DMS114 treated with DMSO at 0.1 percent for 48 hours (cell line): Measurements from ENCODE around the gene ARHGAP40.

Source experiments
- DNase-seq: peaks from one replicate; lab custom pipeline; 2025; ENCODE audit not compliant: unreplicated experiment; lab: John Stamatoyannopoulos, UW

The ARHGAP40 gene

DNA sequence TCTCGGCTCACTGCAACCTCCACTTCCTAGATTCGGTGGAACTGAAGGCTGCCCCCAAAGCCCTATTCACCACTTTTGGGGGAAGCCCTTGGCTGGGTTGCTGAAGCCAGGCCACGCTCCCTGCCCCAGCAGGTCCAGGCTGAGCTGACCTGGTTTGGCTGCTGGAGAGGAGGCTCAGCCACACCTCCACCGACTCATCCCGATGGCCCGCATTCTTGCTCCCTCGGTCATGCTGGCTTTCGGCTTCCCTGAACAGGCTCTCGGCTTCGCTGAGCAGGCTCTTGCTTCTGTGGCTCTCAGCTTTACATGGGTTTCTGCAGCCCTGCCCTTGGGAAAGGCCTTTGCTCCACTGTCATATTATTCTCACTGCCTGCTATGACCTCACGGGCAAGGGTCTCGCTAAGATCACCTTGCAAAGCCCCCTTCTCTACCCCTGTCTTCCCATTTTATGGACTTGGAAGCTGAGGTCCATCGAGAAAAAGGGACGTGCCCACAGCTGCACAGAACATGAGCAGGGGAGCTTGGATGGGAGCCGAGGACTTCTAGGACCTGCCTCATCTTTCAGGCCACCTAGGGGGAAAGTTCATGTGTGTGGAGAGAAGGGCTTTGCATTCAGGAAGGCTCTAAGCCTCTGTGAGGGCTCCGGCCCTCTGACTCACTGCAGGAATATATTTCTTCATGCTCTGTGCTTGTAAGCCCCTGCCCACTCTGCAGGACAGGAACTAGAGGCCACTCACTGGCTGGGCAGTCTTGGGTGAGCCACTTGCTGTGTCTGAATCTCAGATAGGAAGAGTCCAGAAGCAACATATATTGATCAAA lies 15.6 kb downstream of the ARHGAP40 start:
- no peak for DNase-seq

- no peak for DNase-seq
These were observed 16.2 kb downstream of the ARHGAP40 start for GRCh38 chr20:38617830-38618196.

DNA sequence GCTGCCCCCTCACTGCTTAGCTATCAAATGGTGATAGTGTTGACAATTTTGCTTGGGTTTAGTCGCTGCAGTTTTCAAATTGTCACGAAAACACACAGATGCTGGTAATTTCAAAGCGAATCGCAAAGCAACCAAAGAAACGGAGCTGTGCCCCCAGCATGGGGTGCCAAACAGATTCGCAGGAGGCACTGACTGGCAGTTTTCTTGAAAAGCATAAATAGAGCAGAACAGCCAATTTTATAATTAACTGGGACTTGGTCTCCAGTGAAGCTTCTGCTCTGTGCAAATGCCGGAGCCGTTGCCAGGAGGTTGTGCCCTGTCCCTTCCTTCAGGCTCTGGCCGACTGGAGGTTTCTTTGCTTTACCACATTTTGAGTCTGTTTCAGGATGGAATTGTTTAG lies 18.8 kb downstream of the ARHGAP40 start:
- no peak for DNase-seq

DNA sequence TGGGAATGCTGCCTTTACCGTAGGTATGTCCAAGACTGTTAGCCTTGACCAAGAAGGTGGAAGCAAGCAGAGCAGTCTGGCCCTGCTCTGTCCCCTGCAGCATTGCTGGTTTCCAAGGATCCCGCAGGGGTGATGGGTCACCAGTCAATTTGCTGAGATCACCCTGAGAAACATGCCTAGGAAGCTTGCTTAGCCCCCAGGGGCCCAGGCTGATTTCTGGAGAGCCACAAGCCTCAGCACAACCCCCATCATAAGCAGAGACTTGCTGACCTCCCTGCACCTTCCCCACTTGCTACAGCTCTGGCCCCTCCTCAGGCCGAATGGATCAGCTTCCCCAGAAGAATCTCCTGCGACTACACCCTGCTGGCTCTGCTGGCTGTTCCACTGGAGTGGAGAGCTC lies 21.5 kb downstream of the ARHGAP40 start:
- DNase-seq, result no peak

DNA sequence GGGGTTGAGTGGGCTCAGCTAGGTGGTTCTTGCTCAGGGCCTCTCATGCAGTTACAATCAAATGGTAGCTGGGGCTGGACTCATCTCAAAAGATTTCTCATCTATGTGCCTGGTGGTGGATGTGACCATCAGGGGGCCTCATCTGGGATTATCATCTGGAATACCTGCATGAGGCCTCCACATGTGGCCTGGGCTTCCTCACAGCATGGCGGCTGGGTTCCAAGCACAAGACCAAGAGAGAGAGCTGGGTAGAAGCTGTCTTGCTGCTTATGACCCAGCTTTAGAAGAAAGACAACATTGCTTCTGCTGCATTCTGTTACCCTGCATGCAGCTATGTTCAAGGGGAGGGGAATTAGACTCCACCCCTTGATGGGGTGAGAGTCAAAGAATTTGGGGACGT lies 22.5 kb downstream of the ARHGAP40 start:
- DNase-seq, result no peak

DNA sequence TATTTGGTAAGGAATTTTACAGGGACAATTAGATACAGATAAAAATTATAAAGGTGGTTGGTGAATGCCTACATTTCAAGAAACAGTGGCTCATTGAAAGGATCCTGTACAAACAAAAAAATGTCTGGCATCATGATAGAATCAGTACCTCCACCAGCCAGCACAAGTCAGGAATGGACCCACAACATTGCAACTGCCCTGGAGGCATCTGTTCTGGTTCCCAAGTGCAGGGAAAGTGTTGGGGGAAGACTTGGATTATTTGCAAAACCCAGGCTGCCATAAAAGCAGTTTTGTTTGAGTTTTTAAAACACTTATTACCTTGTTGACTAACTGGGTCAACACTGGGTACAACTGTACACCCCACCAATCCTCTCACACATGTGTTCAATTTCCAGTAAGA lies 24.3 kb downstream of the ARHGAP40 start:
- no peak for DNase-seq

DNA sequence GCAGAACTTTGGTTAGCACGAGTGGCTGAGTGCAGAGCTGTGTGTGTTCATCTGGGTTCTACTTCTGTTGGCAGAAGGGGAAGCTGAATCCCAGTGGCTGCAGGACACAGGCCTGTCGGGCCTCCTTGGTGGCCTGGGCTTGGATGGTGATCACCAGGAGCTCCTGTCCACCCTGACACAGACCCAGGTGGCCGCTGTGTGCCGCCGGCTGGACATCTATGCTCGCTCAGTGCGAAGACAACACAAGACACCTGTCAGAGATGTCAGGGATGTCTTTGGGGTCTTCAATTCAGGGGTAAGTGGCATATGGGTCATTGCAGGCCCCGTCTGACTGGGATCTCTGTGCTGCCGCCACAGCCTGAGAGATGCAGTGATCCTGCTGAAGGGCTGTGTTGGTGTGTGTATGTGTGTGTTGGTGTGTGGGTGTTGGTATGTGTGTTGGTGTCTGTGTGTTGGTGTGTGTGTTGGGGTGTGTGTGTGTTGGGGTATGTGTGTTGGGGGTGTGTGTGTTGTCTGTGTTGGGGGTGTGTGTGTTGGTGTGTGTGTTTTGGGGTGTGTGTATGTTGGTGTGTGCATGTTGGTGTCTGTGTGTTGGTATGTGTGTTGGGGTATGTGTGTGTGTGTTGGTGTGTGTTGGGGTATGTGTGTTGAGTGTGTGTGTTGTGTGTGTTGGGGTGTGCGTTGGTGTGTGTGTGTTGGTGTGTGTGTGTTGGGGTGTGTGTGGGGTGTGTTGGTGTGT lies 25.5 kb downstream of the ARHGAP40 start:
- no peak for DNase-seq

GRCh38 chr20:38628580-38629470 lies 27.2 kb downstream of the ARHGAP40 start:
- no peak for DNase-seq

- no peak for DNase-seq
These were observed 28.4 kb downstream of the ARHGAP40 start for GRCh38 chr20:38629979-38630378.

GRCh38 chr20:38630727-38631126 lies 29.1 kb downstream of the ARHGAP40 start:
- no peak for DNase-seq

DNA sequence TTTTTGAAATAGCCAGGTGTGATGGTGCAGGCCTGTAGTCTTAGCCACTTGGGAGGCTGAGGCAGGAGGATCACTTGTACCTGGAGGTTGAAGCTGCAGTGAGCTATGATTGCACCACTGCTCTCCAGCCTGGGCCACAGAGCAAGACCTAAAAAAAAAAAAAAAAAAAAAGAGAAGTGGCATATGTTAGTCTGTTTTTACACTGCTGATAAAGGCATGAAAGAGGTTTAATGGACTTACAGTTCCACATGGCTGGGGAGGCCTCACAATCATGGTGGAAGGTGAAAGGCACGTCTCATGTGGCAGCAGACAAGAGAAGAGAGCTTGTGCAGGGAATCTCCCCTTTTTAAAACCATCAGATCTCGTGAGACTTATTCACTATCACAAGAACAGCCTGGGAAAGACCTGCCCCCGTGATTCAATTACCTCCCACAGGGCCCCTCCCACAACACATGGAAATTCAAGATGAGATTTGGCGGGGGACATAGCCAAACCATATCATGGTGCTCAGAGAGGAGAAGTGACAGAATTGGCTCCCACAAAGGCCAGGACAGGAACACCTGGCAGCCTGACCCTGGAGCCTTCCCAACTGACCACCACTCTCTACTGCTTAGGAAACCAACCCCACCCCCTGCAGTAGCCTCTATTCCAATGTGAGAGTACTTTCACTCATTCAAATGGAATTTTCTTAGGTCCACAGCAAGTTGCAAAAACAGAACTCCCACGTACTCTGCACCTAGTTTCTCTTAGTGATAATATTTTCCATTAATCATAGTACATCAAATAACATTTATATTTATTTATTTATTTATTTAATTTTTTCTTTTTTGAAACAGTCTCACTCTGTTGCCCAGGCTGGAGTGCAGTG lies 29.8 kb downstream of the ARHGAP40 start:
- no peak for DNase-seq

DNA sequence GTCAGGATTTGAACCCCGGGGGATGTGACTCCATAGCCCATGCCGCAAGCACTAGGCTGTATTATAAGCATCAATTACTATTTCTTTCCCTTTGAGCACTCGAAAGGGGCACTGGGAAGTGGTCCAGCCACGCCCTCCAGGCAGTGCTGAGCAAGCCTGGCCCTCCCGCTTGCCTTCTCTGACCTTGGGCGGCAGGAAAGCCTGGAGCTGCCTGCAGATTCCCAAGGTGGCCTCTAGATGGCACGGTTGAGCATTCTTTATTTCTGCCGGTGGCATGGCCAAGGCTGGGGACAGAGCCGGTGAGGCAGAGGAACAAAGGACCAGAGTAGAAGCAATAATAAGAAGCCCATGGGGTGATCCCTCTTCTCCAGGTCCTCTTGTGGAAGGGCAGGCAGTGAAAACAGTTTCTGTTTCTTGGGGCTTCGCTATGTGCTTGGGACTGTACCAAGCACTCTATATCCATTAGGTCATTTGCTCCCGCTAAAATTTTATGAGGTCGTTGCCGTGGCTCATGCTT lies 32.0 kb downstream of the ARHGAP40 start:
- DNase-seq, result peak; percentile 45

- DNase-seq, result no peak
These were observed 34.2 kb downstream of the ARHGAP40 start for GRCh38 chr20:38635721-38636288.

GRCh38 chr20:38640521-38640920 lies 38.9 kb downstream of the ARHGAP40 start:
- no peak for DNase-seq

DNA sequence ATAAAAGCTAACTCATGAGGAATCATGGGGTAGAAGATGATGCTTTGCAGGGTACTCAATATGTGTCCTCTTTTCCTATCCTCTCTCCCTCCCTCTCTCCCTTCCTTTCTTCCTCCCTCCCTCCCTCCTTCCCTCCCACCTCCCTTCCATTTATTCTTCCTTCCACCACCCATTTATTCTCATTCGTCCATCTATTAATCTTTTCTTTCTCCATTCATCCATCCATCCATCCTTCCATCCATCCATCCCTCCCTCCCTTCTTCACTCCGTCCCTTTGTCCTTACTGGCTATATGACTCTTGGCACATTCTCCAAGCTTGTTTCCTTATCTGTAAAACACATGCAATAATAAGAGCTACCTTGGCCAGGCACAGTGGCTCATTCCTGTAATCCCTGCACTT lies 40.9 kb downstream of the ARHGAP40 start:
- no peak for DNase-seq

- no peak for DNase-seq
These were observed 43.1 kb downstream of the ARHGAP40 start for GRCh38 chr20:38644588-38645260.

GRCh38 chr20:38645351-38645750 lies 43.7 kb downstream of the ARHGAP40 start:
- no peak for DNase-seq

DNA sequence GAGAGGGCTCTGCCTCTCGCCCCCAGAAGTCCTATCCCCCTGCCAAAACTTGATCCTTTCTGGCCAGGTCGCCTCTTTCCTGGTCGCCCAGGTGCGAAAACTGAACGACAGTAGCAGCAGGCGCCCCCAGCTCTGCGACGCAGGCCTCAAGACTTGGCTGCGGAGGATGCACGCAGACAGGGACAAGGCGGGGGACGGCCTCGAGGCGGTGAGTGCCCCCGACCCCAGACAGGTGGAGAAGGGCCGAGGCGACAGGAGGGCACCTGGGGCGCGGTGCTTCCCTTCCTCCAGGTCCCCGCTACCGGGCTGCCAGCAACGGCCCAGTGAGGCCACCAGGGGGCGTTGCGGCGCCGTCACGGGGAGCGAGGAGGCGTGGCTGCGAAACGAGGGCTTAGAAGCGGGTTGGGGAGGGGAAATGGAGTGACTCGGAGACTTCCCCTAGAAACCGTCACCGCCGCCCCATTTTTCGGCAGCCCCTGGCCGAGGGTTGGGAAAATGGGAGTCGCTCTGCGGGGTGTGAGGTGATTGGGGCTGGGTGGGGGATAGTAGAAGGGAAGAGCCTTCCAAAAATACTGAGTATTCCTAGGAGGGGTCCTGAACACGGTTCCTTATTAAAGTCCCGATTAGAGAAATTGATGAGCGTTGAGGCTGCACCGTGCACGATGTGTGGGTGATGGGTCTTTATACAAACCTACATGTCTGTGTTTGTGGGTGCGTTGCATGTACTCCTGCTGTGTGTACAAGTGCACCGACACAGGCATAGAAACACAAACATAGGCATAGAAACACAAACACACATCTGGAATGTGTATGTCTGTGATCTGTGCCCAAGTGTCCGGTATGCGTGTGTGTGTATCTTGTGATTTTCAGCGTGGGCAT lies 44.6 kb downstream of the ARHGAP40 start:
- DNase-seq, result peak; percentile 27
